Spleen (tissue), 7 donors: Measurements from ENCODE around the gene ZNF425.
A peak's percentile ranks its signal among the peaks of the same experiment; 100 is the strongest.

Experiments used
- POLR2AphosphoS5 ChIP-seq, 3 donors: sonication (generic); formaldehyde crosslinking; IDR thresholded peaks; one replicate each; pipeline ENCODE4 v1.5.1; 2017; ENCODE audit warnings: antibody characterized with exemption in 3 of 3
- TF ChIP-seq, protein P1 (sequence below), 11 experiments: fragments of 200-600 bp in 7 of 11; fragments of 450-650 bp in 4 of 11; sonication (generic) in 4 of 11; IDR thresholded peaks in 8 of 11; conservative IDR thresholded peaks in 3 of 11; 1 replicate in 7 of 11; 2 replicates in 4 of 11; pipeline versions ENCODE4 v1.4.0 to v1.8.0; 2016 to 2021; ENCODE audit warnings: antibody characterized with exemption in 11 of 11, inconsistent platforms in 4 of 11, mild to moderate bottlenecking in 1 of 11
- donor health status: DM: no; HTN: no; CAD: no; lungs with moderate emphysema.
- donor health status: DM: no; HTN: no; CAD: no.
- donor health status: DM: no; HTN: no; CAD: no.

DNA sequence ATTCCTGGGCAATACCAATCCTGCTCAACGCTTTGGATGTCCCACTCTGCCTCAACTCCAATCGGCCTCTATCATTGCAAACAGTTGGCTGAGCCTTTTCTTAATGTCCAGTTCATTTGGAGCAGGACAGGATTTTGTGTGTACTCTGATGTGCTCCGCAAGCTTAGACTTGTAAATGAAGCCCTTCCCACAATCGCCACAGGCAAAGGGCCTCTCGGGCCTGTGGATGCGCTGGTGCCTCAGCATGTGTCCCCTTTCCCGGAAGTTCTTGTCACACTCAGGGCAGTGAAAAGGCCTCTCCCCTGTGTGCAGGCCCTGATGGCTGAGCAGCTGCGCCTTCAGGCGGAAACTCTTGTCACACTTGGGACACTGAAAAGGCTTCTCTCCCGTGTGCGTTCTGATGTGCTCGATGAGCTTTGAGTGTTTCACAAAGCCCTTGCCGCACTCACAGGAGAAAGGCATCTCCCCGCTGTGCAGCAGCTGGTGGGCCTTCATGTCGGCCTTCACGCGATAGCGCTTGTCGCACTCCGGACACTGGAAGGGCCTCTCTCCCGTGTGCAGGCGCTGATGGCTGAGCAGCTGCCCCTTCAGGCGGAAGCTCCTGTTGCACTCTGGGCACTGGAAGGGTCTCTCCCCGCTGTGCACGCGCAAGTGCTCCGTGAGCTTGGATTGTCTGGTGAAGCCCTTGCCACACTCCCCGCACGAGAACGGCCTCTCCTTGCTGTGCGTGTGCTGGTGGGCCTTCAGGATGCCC lies 55.6 kb downstream of the ZNF425 start:
- TF ChIP-seq, protein P1, sequence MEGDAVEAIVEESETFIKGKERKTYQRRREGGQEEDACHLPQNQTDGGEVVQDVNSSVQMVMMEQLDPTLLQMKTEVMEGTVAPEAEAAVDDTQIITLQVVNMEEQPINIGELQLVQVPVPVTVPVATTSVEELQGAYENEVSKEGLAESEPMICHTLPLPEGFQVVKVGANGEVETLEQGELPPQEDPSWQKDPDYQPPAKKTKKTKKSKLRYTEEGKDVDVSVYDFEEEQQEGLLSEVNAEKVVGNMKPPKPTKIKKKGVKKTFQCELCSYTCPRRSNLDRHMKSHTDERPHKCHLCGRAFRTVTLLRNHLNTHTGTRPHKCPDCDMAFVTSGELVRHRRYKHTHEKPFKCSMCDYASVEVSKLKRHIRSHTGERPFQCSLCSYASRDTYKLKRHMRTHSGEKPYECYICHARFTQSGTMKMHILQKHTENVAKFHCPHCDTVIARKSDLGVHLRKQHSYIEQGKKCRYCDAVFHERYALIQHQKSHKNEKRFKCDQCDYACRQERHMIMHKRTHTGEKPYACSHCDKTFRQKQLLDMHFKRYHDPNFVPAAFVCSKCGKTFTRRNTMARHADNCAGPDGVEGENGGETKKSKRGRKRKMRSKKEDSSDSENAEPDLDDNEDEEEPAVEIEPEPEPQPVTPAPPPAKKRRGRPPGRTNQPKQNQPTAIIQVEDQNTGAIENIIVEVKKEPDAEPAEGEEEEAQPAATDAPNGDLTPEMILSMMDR (IDR thresholded peaks at IDR 0.05 in 8 of 11, conservative IDR thresholded peaks at IDR 0.05 in 3 of 11) = no peak
- TF ChIP-seq POLR2AphosphoS5 (IDR thresholded peaks at IDR 0.05) = peak in 1 of 3 donors; percentile 14
